Bronchial epithelial cell (primary cell): Measurements from ENCODE around the gene C11orf42. TPM values are rescaled to one million over a fixed set of nuclear protein-coding genes. Genes with fewer than 3 reads are reported as not detected.

Experiments used
- DNase-seq: peaks from one replicate; pipeline ENCODE4 v3.0.0-alpha.2; 2010; ENCODE audit warnings: low read depth
- FAIRE-seq: peaks from 2 replicates; lab custom pipeline; 2011; peaks lifted over from hg19 to GRCh38; lab: Jason Lieb, UNC
- H3K27me3 ChIP-seq: 2 replicates; pipeline ENCODE4 v1.5.1; 2011; ENCODE audit warnings: low read length; ENCODE audit not compliant: control insufficient read depth, insufficient read depth
- H3K36me3 ChIP-seq: 2 replicates; pipeline ENCODE4 v1.5.1; 2011; ENCODE audit warnings: low read length; ENCODE audit not compliant: control insufficient read depth, insufficient read depth
- H3K4me3 ChIP-seq: 2 replicates; pipeline ENCODE4 v1.5.1; 2011; ENCODE audit warnings: mild to moderate bottlenecking, low read depth, low read length, control low read depth
- CTCF ChIP-seq: IDR thresholded peaks from 2 replicates; pipeline ENCODE4 v1.5.1; 2011; ENCODE audit warnings: mild to moderate bottlenecking, moderate library complexity, low read length, control low read depth, inconsistent platforms; ENCODE audit not compliant: insufficient read depth, severe bottlenecking
- total RNA-seq: library from RNA; depleted of rRNA; stranded (reverse); fragments of >200 nt; gene quantifications from 2 replicates; pipeline ENCODE4 v1.2.1, GENCODE V29; 2014

Gene C11orf42
- total RNA-seq, 1 donor from 2014 or later, result not detected

GRCh38 chr11:6194065-6194581, 11.2 kb upstream of the C11orf42 start:
- no peaks in the 10 kb centered on the region for H3K36me3 ChIP-seq
- no peak overlapping the region for H3K4me3 ChIP-seq
- DNase-seq, result peak; percentile 3
- FAIRE-seq, result no peak
- H3K27me3 ChIP-seq, result no peaks in the 10 kb centered on the region
- no peak for TF ChIP-seq CTCF

GRCh38 chr11:6196396-6196795, 9.0 kb upstream of the C11orf42 start:
- no peak for TF ChIP-seq CTCF
- Histone ChIP-seq H3K36me3 (no peaks in the 10 kb centered on the region), H3K27me3 (no peaks in the 10 kb centered on the region), H3K4me3 (no peak overlapping the region)
- DNase-seq (no peak), FAIRE-seq (no peak)

- no peak for TF ChIP-seq CTCF
- DNase-seq, result no peak
Observed at GRCh38 chr11:6197466-6198200, 7.7 kb upstream of the C11orf42 start.

GRCh38 chr11:6199174-6199810, 6.1 kb upstream of the C11orf42 start, which contains the start of gene OR52W1:
OR52W1 (plus strand) TSS chr11:6199224; CDS start chr11:6199224, 0 bp downstream.
- Histone ChIP-seq H3K36me3 (no peaks in the 10 kb centered on the region), H3K27me3 (no peaks in the 10 kb centered on the region), H3K4me3 (no peak within 1 kb of the TSS)
- DNase-seq, result no peak
- no peak for TF ChIP-seq CTCF
- no peak for FAIRE-seq

More at GRCh38 chr11:6197466-6198200, 7.7 kb upstream of the C11orf42 start:
- Histone ChIP-seq H3K4me3 (no peak overlapping the region), H3K27me3 (no peaks in the 10 kb centered on the region), H3K36me3 (no peaks in the 10 kb centered on the region)
- no peak for FAIRE-seq

- H3K27me3 ChIP-seq, result no peaks in the 10 kb centered on the region
- no peak for FAIRE-seq
- no peak overlapping the region for H3K4me3 ChIP-seq
- no peak for TF ChIP-seq CTCF
- H3K36me3 ChIP-seq, result peaks cover 2% of the 10 kb centered on the region
- DNase-seq, result no peak
Observed at GRCh38 chr11:6200975-6201374, 4.4 kb upstream of the C11orf42 start.
